Measurements from ENCODE around the gene AMFR.

DNA sequence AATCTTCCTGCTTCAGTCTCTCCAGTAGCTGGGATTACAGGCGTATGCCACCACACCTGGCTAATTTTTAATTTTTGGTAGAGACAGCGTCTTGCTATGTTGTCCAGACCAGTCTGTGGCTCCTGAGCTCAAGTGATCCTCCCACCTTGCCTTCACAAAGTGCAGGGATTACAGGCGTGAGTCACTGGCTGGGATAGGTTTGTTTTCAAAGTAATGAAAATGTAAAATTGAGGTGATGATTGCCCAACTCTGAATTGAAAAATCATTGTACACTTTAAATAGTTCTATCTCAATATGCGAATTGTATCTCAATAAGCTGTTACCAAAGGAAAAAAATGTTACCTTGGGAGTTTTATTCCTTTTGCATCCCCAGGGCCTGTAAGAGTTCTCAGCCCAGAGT lies 1.2 kb upstream of the AMFR start:
- TF ChIP-seq, protein P1, sequence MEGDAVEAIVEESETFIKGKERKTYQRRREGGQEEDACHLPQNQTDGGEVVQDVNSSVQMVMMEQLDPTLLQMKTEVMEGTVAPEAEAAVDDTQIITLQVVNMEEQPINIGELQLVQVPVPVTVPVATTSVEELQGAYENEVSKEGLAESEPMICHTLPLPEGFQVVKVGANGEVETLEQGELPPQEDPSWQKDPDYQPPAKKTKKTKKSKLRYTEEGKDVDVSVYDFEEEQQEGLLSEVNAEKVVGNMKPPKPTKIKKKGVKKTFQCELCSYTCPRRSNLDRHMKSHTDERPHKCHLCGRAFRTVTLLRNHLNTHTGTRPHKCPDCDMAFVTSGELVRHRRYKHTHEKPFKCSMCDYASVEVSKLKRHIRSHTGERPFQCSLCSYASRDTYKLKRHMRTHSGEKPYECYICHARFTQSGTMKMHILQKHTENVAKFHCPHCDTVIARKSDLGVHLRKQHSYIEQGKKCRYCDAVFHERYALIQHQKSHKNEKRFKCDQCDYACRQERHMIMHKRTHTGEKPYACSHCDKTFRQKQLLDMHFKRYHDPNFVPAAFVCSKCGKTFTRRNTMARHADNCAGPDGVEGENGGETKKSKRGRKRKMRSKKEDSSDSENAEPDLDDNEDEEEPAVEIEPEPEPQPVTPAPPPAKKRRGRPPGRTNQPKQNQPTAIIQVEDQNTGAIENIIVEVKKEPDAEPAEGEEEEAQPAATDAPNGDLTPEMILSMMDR (conservative IDR thresholded peaks at IDR 0.05) = no peak
- TF ChIP-seq EZH2 (IDR thresholded peaks at IDR 0.05; ENCODE audit: low read depth) = no peak
